Trophoblast cell (in vitro differentiated cells and primary cell): ENCODE data around the gene RETREG1.
A peak's percentile ranks its signal among the peaks of the same experiment; 100 is the strongest.

Source experiments
- DNase-seq, 2 donors: peaks; one replicate each; pipeline ENCODE4 v3.0.0-alpha.2; 2016
- H2AFZ ChIP-seq: 2 replicates; pipeline ENCODE4 v1.6.1; 2013; ENCODE audit warnings: low read length, moderate library complexity, mild to moderate bottlenecking; ENCODE audit not compliant: insufficient read depth, poor library complexity
- H2AK5ac ChIP-seq: 2 replicates; pipeline ENCODE4 v1.6.1; 2013; ENCODE audit warnings: mild to moderate bottlenecking, low read length
- H2BK120ac ChIP-seq: 2 replicates; pipeline ENCODE4 v1.6.1; 2013; ENCODE audit warnings: low read length, mild to moderate bottlenecking, moderate library complexity; ENCODE audit not compliant: insufficient read depth, poor library complexity
- H2BK12ac ChIP-seq: 2 replicates; pipeline ENCODE4 v1.6.1; 2013; ENCODE audit warnings: mild to moderate bottlenecking, low read length, moderate library complexity
- H2BK5ac ChIP-seq: 2 replicates; pipeline ENCODE4 v1.6.1; 2013; ENCODE audit warnings: low read length, low read depth, moderate library complexity, mild to moderate bottlenecking; ENCODE audit not compliant: poor library complexity
- H3K14ac ChIP-seq: 2 replicates; pipeline ENCODE4 v1.6.1; 2013; ENCODE audit warnings: mild to moderate bottlenecking, low read length
- H3K18ac ChIP-seq: 2 replicates; pipeline ENCODE4 v1.6.1; 2013; ENCODE audit warnings: mild to moderate bottlenecking, low read length
- H3K23ac ChIP-seq: 2 replicates; pipeline ENCODE4 v1.6.1; 2013; ENCODE audit warnings: low read length
- H3K27ac ChIP-seq: 2 replicates; pipeline ENCODE4 v1.5.1; 2013; ENCODE audit warnings: low read depth, mild to moderate bottlenecking, inconsistent platforms, low read length, moderate library complexity
- H3K27me3 ChIP-seq: 2 replicates; pipeline ENCODE4 v1.6.1; 2013; ENCODE audit warnings: inconsistent platforms, mild to moderate bottlenecking, low read length, moderate library complexity; ENCODE audit not compliant: insufficient read depth
- H3K36me3 ChIP-seq, 2 experiments: 1 replicate in 1 of 2; 2 replicates in 1 of 2; pipeline ENCODE4 v1.6.1; 2013; ENCODE audit warnings: low read length in 2 of 2, mild to moderate bottlenecking in 2 of 2, moderate library complexity in 1 of 2; ENCODE audit not compliant: insufficient read depth in 2 of 2, control insufficient read depth in 1 of 2
- H3K4ac ChIP-seq: 2 replicates; pipeline ENCODE4 v1.6.1; 2013; ENCODE audit warnings: low read depth, mild to moderate bottlenecking, low read length, moderate library complexity
- H3K4me1 ChIP-seq, 2 experiments: 1 replicate in 1 of 2; 2 replicates in 1 of 2; pipeline ENCODE4 v1.6.1; 2013; ENCODE audit warnings: low read length in 2 of 2, mild to moderate bottlenecking in 2 of 2, moderate library complexity in 1 of 2; ENCODE audit not compliant: insufficient read depth in 2 of 2, control insufficient read depth in 1 of 2
- H3K4me2 ChIP-seq: 2 replicates; pipeline ENCODE4 v1.6.1; 2013; ENCODE audit warnings: inconsistent platforms, mild to moderate bottlenecking, low read length, moderate library complexity
- H3K4me3 ChIP-seq: 2 replicates; pipeline ENCODE4 v1.5.1; 2013; ENCODE audit warnings: mild to moderate bottlenecking, low read depth, low read length, inconsistent platforms
- H3K79me1 ChIP-seq: one replicate; pipeline ENCODE4 v1.6.1; 2013; ENCODE audit warnings: low read length
- H3K79me2 ChIP-seq: 2 replicates; pipeline ENCODE4 v1.6.1; 2013; ENCODE audit warnings: low read length, mild to moderate bottlenecking; ENCODE audit not compliant: control insufficient read depth, insufficient read depth, poor library complexity
- H3K9ac ChIP-seq: 2 replicates; pipeline ENCODE4 v1.6.1; 2013; ENCODE audit warnings: mild to moderate bottlenecking, low read length
- H3K9me3 ChIP-seq: 2 replicates; pipeline ENCODE4 v1.6.1; 2013; ENCODE audit warnings: low read depth, mild to moderate bottlenecking, control low read depth, inconsistent platforms, low read length; ENCODE audit not compliant: insufficient read depth
- H4K12ac ChIP-seq: 2 replicates; pipeline ENCODE4 v1.6.1; 2013; ENCODE audit warnings: low read depth, mild to moderate bottlenecking, low read length, moderate library complexity
- H4K8ac ChIP-seq: 2 replicates; pipeline ENCODE4 v1.6.1; 2013; ENCODE audit warnings: low read depth, mild to moderate bottlenecking, low read length, moderate library complexity
- H4K91ac ChIP-seq: one replicate; pipeline ENCODE4 v1.6.1; 2013; ENCODE audit warnings: low read depth, mild to moderate bottlenecking, low read length, moderate library complexity
- WGBS: extraction: QIAGEN DNeasy Blood & Tissue Kit; methylation state at CpG from one replicate; pipeline ENCODE4 v1.1.7; 2013; ENCODE audit warnings: missing lambda C conversion rate; ENCODE audit not compliant: insufficient read length, insufficient coverage; ENCODE audit errors: extremely low coverage; 5-methylcytosine and 5-hydroxymethylcytosine counted together

Gene RETREG1

DNA sequence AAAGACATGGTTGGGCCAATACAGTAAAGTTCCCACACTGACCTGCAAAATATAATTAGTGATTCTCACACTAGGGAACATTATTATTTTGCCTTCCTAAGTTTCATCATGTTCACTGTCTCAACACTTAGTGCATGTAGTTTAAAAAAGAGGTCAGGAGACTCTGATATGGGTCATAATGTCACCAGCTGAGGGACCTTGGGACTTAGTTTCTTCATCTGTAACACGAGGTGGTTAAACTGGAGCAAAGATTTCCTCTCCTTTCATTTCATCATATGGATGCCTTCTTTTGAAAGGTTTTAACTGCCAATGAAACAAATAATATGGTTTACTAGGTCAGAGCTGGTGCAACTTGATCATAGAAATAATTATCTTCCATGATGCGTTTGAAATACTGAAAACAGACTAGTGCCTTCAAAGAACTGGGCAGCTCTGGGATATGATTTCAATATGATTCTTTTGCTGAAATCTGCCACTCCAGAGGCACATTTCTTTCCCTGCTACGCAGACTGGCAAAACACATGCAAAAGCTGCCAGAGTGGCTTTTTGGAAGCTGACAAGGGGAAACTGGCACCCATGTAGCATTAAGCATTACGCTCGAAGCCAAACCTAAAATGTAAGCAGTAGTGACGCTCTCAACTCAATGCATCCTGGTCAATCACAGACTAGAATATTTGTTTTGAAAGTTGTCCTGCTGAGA, 20.8 kb downstream of the RETREG1 start:
- H2BK120ac ChIP-seq = no peak overlapping the region
- no peak overlapping the region for H3K4me3 ChIP-seq
- H3K4me2 ChIP-seq = no peak overlapping the region
- H3K4me1 ChIP-seq = peaks cover 0 to 2% of the 10 kb centered on the region in 2 experiments
- H4K12ac ChIP-seq = no peak overlapping the region
- H3K27ac ChIP-seq = no peak overlapping the region
- no peak overlapping the region for H3K4ac ChIP-seq
- no CpG with 5 or more reads among the region's 6 CpGs for WGBS
- no peaks in the 10 kb centered on the region for H3K36me3 ChIP-seq
- H2BK5ac ChIP-seq = no peak overlapping the region
- H4K8ac ChIP-seq = no peak overlapping the region
- peaks cover 1% of the 10 kb centered on the region for H3K9me3 ChIP-seq
- no peaks in the 10 kb centered on the region for H3K27me3 ChIP-seq
- no peak overlapping the region for H3K23ac ChIP-seq
- H3K79me1 ChIP-seq = no peaks in the 10 kb centered on the region
- no peak overlapping the region for H4K91ac ChIP-seq
- no peak overlapping the region for H3K18ac ChIP-seq
- no peak overlapping the region for H3K14ac ChIP-seq
- no peak overlapping the region for H2AFZ ChIP-seq
- H3K9ac ChIP-seq = no peak overlapping the region
- H2AK5ac ChIP-seq = no peak overlapping the region
- no peak overlapping the region for H2BK12ac ChIP-seq
- no peaks in the 10 kb centered on the region for H3K79me2 ChIP-seq
- no peak for DNase-seq

DNA sequence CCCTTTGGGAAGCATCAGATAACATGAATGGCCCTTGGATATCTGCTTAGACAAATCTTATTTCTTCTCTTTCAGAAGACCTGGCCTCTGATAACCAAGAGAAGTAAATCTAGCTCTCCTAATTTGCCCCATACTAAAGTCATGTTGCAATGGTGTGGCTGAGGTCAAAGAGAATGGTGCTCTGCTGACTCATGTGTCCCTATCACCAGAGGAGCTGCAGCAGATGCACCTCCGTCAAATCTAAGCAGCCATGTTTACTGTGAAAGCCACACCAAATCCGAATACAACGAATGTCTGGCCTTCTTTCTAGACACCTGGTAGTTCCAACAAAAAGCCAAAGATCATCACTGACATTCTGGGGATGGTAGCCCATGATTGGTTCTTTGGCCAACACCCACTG, 23.2 kb downstream of the RETREG1 start:
- no peak overlapping the region for H3K4ac ChIP-seq
- H2BK12ac ChIP-seq = no peak overlapping the region
- no CpG with 5 or more reads among the region's 3 CpGs for WGBS
- H3K14ac ChIP-seq = no peak overlapping the region
- no peak overlapping the region for H2BK120ac ChIP-seq
- H3K79me2 ChIP-seq = no peaks in the 10 kb centered on the region
- H3K4me1 ChIP-seq = peaks cover 0 to 2% of the 10 kb centered on the region in 2 experiments
- no peak overlapping the region for H3K4me3 ChIP-seq
- no peak overlapping the region for H3K27ac ChIP-seq
- H4K12ac ChIP-seq = no peak overlapping the region
- H3K18ac ChIP-seq = no peak overlapping the region
- no peak overlapping the region for H3K23ac ChIP-seq
- no peak overlapping the region for H4K91ac ChIP-seq
- H3K9ac ChIP-seq = no peak overlapping the region
- H2AFZ ChIP-seq = no peak overlapping the region
- H2BK5ac ChIP-seq = no peak overlapping the region
- peak; percentile 23 to 62 for DNase-seq
- H3K4me2 ChIP-seq = no peak overlapping the region
- no peak overlapping the region for H4K8ac ChIP-seq
- peaks cover 1% of the 10 kb centered on the region for H3K9me3 ChIP-seq
- no peaks in the 10 kb centered on the region for H3K27me3 ChIP-seq
- H2AK5ac ChIP-seq = no peak overlapping the region
- no peaks in the 10 kb centered on the region for H3K79me1 ChIP-seq
- no peaks in the 10 kb centered on the region for H3K36me3 ChIP-seq

- Histone ChIP-seq H2AK5ac (no peak overlapping the region), H3K18ac (no peak overlapping the region), H3K27ac (no peak overlapping the region), H3K36me3 (no peaks in the 10 kb centered on the region), H3K9me3 (peaks cover 2% of the 10 kb centered on the region), H3K4me3 (no peak overlapping the region), H2AFZ (no peak overlapping the region), H3K4me2 (no peak overlapping the region), H3K27me3 (no peaks in the 10 kb centered on the region), H4K12ac (no peak overlapping the region), H2BK5ac (no peak overlapping the region), H3K4ac (no peak overlapping the region), H2BK12ac (no peak overlapping the region), H3K14ac (no peak overlapping the region), H3K4me1 (peaks cover 0 to 2% of the 10 kb centered on the region in 2 experiments), H2BK120ac (no peak overlapping the region), H3K79me1 (no peaks in the 10 kb centered on the region), H4K8ac (no peak overlapping the region), H3K9ac (no peak overlapping the region), H4K91ac (no peak overlapping the region), H3K79me2 (no peaks in the 10 kb centered on the region), H3K23ac (no peak overlapping the region)
- WGBS = no CpG with 5 or more reads among the region's 4 CpGs
- no peak for DNase-seq
Measured at GRCh38 chr5:16593013-16593412, 23.8 kb downstream of the RETREG1 start.

GRCh38 chr5:16592255-16592654, 24.5 kb downstream of the RETREG1 start:
- H2BK12ac ChIP-seq = no peak overlapping the region
- no peaks in the 10 kb centered on the region for H3K27me3 ChIP-seq
- no peak overlapping the region for H4K8ac ChIP-seq
- no peak overlapping the region for H4K12ac ChIP-seq
- WGBS = no CpG with 5 or more reads among the region's 4 CpGs
- no peaks in the 10 kb centered on the region for H3K79me1 ChIP-seq
- peaks cover 0 to 2% of the 10 kb centered on the region in 2 experiments for H3K4me1 ChIP-seq
- H3K18ac ChIP-seq = no peak overlapping the region
- no peak for DNase-seq
- H3K79me2 ChIP-seq = no peaks in the 10 kb centered on the region
- no peak overlapping the region for H3K4ac ChIP-seq
- H3K27ac ChIP-seq = no peak overlapping the region
- no peak overlapping the region for H3K23ac ChIP-seq
- H2BK5ac ChIP-seq = no peak overlapping the region
- H3K9me3 ChIP-seq = peaks cover 1% of the 10 kb centered on the region
- H4K91ac ChIP-seq = no peak overlapping the region
- H2AFZ ChIP-seq = no peak overlapping the region
- H3K36me3 ChIP-seq = no peaks in the 10 kb centered on the region
- no peak overlapping the region for H3K14ac ChIP-seq
- H3K4me2 ChIP-seq = no peak overlapping the region
- no peak overlapping the region for H2AK5ac ChIP-seq
- H2BK120ac ChIP-seq = no peak overlapping the region
- H3K4me3 ChIP-seq = no peak overlapping the region
- no peak overlapping the region for H3K9ac ChIP-seq
